HG03280 (cell line): Measurements from ENCODE around the gene CFAP77.

Source experiments
- ATAC-seq: cut with Tn5 transposase; IDR thresholded peaks from one replicate; pipeline ENCODE4 v1.9.1; 2021; ENCODE audit warnings: mild to moderate bottlenecking, moderate library complexity; ENCODE audit not compliant: unreplicated experiment

The CFAP77 gene

DNA sequence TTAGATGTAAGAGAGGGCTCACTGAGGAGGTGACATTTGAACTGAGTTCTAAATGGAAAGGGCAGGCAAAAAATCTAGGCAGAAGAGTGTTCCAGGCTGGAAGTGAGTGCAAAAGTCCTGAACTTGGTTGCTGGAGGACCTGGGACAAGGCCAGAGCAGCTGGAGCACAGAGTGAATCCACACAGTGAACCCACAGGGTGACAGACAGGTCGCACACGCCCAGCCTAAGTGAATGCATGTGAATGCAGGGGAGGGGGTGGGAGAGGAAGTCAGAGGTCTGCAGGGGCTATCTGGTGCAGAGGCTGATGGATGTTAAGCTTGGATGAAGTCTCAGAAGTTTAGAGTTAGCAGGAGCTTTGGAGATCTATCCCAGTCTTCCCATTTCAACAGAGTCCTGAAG is 2.8 kb upstream of the CFAP77 start:
- ATAC-seq: no peak

GRCh38 chr9:132408521-132408920 is 1.5 kb upstream of the CFAP77 start:
- ATAC-seq: no peak

- ATAC-seq: no peak
Measured at GRCh38 chr9:132410642-132411041, 631 bp downstream of the CFAP77 start.

- ATAC-seq: peak; percentile 51
Measured at GRCh38 chr9:132411091-132411508, 1.1 kb downstream of the CFAP77 start.

DNA sequence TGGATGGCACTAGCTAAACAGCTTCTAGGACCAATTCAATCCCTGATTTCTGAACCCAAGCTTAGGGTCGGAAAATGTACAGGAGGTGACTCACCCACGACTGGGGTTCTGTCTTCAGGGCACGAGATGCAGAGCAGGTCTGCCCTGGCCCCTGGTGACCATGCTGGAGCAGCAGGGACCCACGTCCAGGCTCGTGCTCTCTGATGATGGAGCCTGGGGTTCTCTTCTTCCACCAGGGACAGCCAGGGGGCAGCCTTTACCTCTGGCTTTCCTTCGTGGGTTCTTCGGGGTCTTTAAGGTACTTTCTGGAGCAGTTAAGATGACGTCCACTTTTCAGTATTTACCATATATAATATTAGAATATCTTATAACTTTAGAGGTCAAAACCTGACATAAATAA is 2.1 kb downstream of the CFAP77 start:
- no peak for ATAC-seq

GRCh38 chr9:132413926-132414325 is 3.9 kb downstream of the CFAP77 start:
- ATAC-seq: no peak

- ATAC-seq: no peak
Measured at GRCh38 chr9:132414731-132415130, 4.7 kb downstream of the CFAP77 start.

DNA sequence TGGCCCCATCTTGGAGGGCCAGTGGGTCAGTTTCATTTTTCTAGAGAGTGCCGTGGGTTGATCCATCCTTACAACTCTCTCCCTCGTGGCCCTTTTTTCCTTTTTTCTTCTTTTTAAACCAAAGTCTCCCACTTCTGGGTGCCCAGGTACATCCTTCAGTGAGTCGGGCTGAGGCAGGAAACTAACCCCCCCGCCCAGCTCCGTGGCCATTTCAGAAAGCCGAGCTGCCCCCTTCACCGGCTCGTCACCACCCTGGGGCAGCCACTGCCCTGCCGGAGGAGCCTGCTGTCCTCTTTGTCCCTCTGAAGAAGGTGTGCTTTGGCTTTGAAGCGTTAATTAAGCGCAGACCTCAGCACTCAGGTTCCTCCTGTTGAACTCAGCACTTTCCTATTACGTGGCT is 5.2 kb downstream of the CFAP77 start:
- no peak for ATAC-seq

DNA sequence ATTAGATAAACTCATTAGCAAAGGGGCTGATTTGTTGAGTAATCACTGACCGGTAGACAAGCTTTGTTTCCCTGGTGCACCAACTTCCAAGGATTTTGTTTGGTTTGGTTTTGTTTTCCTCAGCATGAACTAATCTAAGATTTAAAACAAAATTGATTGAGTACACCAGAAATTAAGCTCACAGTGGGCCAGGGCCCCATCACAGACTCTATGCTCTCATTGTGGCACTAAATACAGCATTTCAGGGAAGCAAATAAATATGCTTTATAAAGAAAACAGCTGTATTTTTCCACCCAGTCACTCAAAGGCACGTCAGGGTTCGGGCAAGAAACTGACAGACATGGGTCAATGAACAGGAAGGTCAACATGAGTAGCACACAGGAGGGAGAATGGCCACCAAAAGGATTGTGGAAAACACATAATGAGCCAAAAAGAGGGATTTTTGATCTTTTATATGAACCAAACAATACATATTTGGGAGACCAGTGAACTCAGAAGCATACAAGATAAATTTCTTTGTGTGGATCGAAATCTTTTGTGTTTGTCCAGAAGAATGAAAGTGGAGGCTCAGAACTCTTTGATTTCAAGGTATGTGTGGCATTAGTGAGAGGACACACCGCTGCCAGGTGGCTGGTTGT is 8.8 kb downstream of the CFAP77 start:
- no peak for ATAC-seq

DNA sequence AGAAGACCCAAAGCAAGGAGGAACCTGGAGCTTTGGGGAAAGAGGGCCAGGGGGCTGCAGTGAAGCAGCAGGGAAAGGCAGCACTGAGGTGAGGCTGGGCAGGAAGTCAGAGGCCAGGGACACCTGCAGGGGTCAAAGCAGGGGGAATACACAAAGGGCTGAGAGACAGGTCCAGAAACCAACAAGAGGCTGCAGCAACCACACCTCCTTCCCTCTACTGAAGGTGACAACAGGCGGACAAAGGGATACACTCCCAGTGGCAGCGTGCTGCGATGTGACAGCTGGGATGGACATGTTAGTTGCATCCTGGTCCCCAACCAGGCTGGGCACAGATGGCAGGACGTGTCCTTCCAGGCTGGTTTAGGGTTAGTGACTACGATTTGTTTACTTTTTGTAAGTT is 12.6 kb downstream of the CFAP77 start:
- no peak for ATAC-seq

- ATAC-seq: no peak
Measured at GRCh38 chr9:132423503-132423902, 13.5 kb downstream of the CFAP77 start.

- no peak for ATAC-seq
Measured at GRCh38 chr9:132424857-132425674, 15.1 kb downstream of the CFAP77 start.

- no peak for ATAC-seq
Measured at GRCh38 chr9:132425675-132426062, 15.7 kb downstream of the CFAP77 start.

- ATAC-seq: no peak
Measured at GRCh38 chr9:132426639-132427414, 16.8 kb downstream of the CFAP77 start.

DNA sequence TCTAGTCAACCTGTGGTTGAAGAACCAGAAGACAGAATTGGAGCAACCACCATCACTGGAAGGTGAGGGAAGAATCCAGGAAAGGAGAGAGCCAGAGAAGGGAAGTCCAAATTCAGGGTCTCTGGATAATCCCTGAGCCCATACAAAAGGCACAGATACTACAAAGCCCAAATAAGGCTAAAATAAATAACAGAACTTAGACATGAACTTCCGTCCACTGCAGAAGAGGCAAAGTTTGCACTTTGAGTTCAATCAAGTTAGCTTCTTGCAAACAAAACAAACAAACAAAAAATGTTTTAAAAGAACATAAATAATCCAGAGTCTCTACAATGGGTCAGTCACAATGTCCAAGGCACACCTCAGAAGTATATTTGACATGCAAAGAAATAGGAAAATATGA is 21.0 kb downstream of the CFAP77 start:
- ATAC-seq: no peak

GRCh38 chr9:132434881-132435280 is 24.9 kb downstream of the CFAP77 start:
- ATAC-seq: no peak

GRCh38 chr9:132439153-132439552 is 29.1 kb downstream of the CFAP77 start:
- ATAC-seq: no peak

DNA sequence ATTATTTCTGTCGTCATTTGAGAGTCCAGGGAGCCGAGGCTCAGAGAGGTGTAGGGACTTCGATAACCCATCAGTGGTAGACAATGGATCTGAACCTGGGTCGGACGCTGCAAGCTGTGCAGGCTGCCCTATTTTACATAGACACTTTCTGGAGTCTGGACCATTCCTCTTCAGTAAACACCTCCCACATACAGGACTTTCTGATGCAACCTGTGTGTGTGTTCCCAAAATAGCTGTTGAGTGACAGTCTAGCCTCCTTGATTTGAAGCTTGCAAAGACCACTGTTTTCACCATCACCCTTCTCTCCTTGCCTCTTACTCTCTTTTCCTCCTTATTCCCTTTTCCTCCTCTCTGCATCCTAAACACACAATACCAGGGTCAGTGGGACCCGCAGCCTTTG is 30.7 kb downstream of the CFAP77 start:
- no peak for ATAC-seq

GRCh38 chr9:132441404-132441803 is 31.4 kb downstream of the CFAP77 start:
- ATAC-seq: no peak

DNA sequence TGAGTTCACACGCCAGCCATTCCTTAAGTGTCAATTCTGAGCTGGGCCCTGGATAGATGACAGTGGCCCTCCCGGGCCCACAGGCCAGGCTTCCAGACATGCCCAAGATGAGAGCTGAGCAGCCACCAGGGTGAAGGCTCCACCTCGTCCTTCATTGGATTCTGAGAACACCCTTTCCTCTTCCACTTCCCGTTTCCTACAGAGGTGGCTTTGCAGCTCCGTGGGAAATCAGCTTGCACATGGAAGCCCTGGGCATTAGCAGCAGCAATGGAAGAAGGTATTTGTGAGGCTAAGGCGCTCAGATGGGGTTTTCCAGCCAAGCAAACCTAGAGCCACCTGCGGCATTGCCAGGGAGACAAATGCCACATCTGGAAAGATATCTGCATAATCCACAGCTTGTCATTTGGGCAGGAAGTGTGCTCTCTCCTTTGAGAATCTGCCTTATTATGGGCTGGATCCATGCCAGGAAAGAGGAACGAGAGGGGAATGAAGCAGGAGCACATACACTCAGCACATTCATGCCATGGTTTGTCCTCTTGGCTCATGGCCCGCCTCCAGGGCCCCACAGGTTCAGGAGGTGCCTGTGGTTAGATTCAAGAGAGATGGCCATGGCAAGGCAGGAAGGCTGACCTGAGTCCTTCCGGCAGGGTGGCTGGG is 34.1 kb downstream of the CFAP77 start:
- ATAC-seq: no peak

DNA sequence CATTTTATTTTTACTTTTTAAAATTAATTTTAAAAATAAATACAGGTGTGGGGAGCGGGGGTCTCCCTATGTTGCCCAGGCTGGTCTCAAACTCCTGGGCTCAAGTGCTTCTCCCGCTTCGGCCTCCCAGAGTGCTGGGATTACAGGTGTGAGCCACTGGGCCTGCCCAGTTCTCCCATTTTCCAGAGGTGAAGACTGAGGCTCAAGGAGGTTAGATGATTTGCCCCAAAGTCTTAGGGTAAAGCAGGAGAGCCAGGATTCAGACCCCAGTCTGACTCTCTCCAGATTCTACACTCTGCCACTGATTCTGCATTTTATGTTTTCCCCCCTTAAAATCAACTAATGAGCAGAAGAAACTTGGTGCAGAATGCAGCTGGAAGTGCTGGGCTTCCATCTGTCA is 36.9 kb downstream of the CFAP77 start:
- no peak for ATAC-seq
